K562 (cell line): ENCODE measurements around the gene EIF4G1. TPM values are rescaled to one million over a fixed set of nuclear protein-coding genes. Genes with fewer than 3 reads are reported as not detected.

Experiments used
- CREM ChIP-seq: IDR thresholded peaks from 2 replicates; pipeline ENCODE4 v1.6.1; 2014; ENCODE audit warnings: antibody characterized with exemption, low read depth
- CTCF ChIP-seq, 3 experiments: IDR thresholded peaks in 2 of 3; conservative IDR thresholded peaks in 1 of 3; 2 replicates each; pipeline ENCODE4 v1.5.1; 2011 to 2012; ENCODE audit warnings: low read length in 3 of 3, mild to moderate bottlenecking in 3 of 3, control low read depth in 2 of 3, improper control_type of control experiment in 1 of 3, inconsistent platforms in 1 of 3, low read depth in 1 of 3, mixed read lengths in 1 of 3, moderate library complexity in 1 of 3; ENCODE audit not compliant: insufficient read depth in 2 of 3
- HDAC3 ChIP-seq: fragments of 450-650 bp; IDR thresholded peaks from 2 replicates; pipeline ENCODE4 v1.6.1; 2018; ENCODE audit warnings: borderline replicate concordance, mild to moderate bottlenecking, moderate library complexity; ENCODE audit not compliant: partially characterized antibody
- NELFE ChIP-seq: IDR thresholded peaks from 2 replicates; pipeline ENCODE4 v1.6.1; 2011; ENCODE audit warnings: mild to moderate bottlenecking; ENCODE audit not compliant: insufficient read depth, insufficient read length
- NFIX ChIP-seq: fragments of 250-450 bp; sonication (Bioruptor Pico); IDR thresholded peaks from 2 replicates; pipeline ENCODE4 v1.4.0; 2020; ENCODE audit warnings: low read depth, mild to moderate bottlenecking, moderate library complexity
- PBX2 ChIP-seq, 2 experiments: IDR thresholded peaks in 1 of 2; conservative IDR thresholded peaks in 1 of 2; 2 replicates each; pipeline ENCODE4 v1.6.1; 2016; ENCODE audit warnings: low read depth in 2 of 2, mild to moderate bottlenecking in 1 of 2, missing compliant biosample characterization in 1 of 2, missing genetic modification characterization in 1 of 2, moderate library complexity in 1 of 2
- SIN3A ChIP-seq, 2 experiments: fragments of 150-350 bp in 1 of 2; IDR thresholded peaks; 2 replicates each; pipeline ENCODE4 v1.6.1; 2011 to 2016; ENCODE audit warnings: borderline replicate concordance in 2 of 2, low read depth in 2 of 2, low read length in 2 of 2, mild to moderate bottlenecking in 2 of 2, moderate library complexity in 2 of 2; ENCODE audit not compliant: control insufficient read depth in 1 of 2
- SMAD4 ChIP-seq: fragments of 250-450 bp; sonication (Bioruptor Pico); conservative IDR thresholded peaks from 2 replicates; pipeline ENCODE4 v1.8.0; 2021; ENCODE audit warnings: inconsistent platforms, mild to moderate bottlenecking, moderate library complexity
- SMC3 ChIP-seq: conservative IDR thresholded peaks from 2 replicates; pipeline ENCODE4 v1.6.1; 2011; ENCODE audit warnings: low read depth, low read length, improper control_type of control experiment; ENCODE audit not compliant: insufficient read depth
- STAG1 ChIP-seq: sonication (generic); formaldehyde crosslinking; IDR thresholded peaks from 2 replicates; pipeline ENCODE4 v1.5.0; 2020; ENCODE audit warnings: missing genetic modification reagents, borderline replicate concordance
- ZNF184 ChIP-seq: sonication (generic); formaldehyde crosslinking; IDR thresholded peaks from 2 replicates; pipeline ENCODE4 v1.5.0; 2020; ENCODE audit warnings: missing genetic modification reagents
- polyA plus RNA-seq, 8 experiments: library from polyadenylated mRNA; depleted of rRNA in 4 of 8; stranded (reverse) in 5 of 8; unstranded in 3 of 8; fragments of >200 nt; fragmentation: Nextera tagmentation in 2 of 8; fragmentation: Illumina TruSeq in 1 of 8; extraction: Ambion mirVana in 2 of 8; extraction: Trizol in 1 of 8; gene quantifications; 2 replicates each; pipeline versions ENCODE4 v1.2.1 to v1.2.3, GENCODE V29; 2011 to 2014; ENCODE audit warnings: inconsistent platforms in 1 of 8, missing spikeins in 1 of 8
- total RNA-seq, 7 experiments: library from RNA; depleted of rRNA in 6 of 7; stranded (reverse); fragments of >200 nt in 6 of 7; fragmentation: Illumina TruSeq in 2 of 7; extraction: Trizol in 2 of 7; gene quantifications; 2 replicates each; pipeline versions ENCODE4 v1.2.1 to v1.2.3, GENCODE V29; 2011 to 2021; ENCODE audit warnings: low replicate concordance in 1 of 7
- TF ChIP-seq, protein P1 (sequence below): fragments of 450-650 bp; IDR thresholded peaks from 2 replicates; pipeline ENCODE4 v1.6.1; 2017; ENCODE audit warnings: antibody characterized with exemption, mild to moderate bottlenecking
- TF ChIP-seq, protein P2 (sequence below): sonication (generic); formaldehyde crosslinking; IDR thresholded peaks from 2 replicates; pipeline ENCODE4 v1.8.0; 2022; ENCODE audit warnings: missing genetic modification reagents, mild to moderate bottlenecking, moderate library complexity, borderline replicate concordance

Gene EIF4G1
- total and polyA plus RNA-seq, 9 of the 15 experiments (the other 6 are each of a cell fraction or from before 2014, with no cell fraction given), result 4.6 to 505 (median 155) TPM

- TF ChIP-seq PBX2 (CRISPR knock-in tag; IDR thresholded peaks at IDR 0.05; ENCODE audit: low read depth) (peak; percentile 72), PBX2 (tag; conservative IDR thresholded peaks at IDR 0.05; ENCODE audit: low read depth) (peak; percentile 93), STAG1 (no peak), NFIX (CRISPR knock-in tag) (no peak), HDAC3 (no peak), SMAD4 (CRISPR knock-in tag) (0 out of 2 replicates have a peak, but pooled peaks have one; percentile 27), NELFE (no peak), CREM (peak; percentile 34; the same call in 1 of the 2 replicates), CTCF (IDR thresholded peaks at IDR 0.05 in 2 of 3, conservative IDR thresholded peaks at IDR 0.05 in 1 of 3; ENCODE audit: insufficient read depth in 2 of 3, low read depth in 1 of 3, low read length in 3 of 3) (peak; percentile 62 to 81 (median 77)), SIN3A (IDR thresholded peaks at IDR 0.05; ENCODE audit: borderline replicate concordance in 2 of 2, control insufficient read depth in 1 of 2, low read depth in 2 of 2, low read length in 2 of 2) (peak in 1 of 2 experiments; percentile 87; a peak in 2 of 4 replicates), SMC3 (peak; percentile 54; the same call in 1 of the 2 replicates), ZNF184 (no peak)
- TF ChIP-seq, protein P1, sequence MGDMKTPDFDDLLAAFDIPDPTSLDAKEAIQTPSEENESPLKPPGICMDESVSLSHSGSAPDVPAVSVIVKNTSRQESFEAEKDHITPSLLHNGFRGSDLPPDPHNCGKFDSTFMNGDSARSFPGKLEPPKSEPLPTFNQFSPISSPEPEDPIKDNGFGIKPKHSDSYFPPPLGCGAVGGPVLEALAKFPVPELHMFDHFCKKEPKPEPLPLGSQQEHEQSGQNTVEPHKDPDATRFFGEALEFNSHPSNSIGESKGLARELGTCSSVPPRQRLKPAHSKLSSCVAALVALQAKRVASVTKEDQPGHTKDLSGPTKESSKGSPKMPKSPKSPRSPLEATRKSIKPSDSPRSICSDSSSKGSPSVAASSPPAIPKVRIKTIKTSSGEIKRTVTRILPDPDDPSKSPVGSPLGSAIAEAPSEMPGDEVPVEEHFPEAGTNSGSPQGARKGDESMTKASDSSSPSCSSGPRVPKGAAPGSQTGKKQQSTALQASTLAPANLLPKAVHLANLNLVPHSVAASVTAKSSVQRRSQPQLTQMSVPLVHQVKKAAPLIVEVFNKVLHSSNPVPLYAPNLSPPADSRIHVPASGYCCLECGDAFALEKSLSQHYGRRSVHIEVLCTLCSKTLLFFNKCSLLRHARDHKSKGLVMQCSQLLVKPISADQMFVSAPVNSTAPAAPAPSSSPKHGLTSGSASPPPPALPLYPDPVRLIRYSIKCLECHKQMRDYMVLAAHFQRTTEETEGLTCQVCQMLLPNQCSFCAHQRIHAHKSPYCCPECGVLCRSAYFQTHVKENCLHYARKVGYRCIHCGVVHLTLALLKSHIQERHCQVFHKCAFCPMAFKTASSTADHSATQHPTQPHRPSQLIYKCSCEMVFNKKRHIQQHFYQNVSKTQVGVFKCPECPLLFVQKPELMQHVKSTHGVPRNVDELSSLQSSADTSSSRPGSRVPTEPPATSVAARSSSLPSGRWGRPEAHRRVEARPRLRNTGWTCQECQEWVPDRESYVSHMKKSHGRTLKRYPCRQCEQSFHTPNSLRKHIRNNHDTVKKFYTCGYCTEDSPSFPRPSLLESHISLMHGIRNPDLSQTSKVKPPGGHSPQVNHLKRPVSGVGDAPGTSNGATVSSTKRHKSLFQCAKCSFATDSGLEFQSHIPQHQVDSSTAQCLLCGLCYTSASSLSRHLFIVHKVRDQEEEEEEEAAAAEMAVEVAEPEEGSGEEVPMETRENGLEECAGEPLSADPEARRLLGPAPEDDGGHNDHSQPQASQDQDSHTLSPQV, result peak; percentile 74; the same call in 1 of the 2 replicates
- TF ChIP-seq, protein P2, sequence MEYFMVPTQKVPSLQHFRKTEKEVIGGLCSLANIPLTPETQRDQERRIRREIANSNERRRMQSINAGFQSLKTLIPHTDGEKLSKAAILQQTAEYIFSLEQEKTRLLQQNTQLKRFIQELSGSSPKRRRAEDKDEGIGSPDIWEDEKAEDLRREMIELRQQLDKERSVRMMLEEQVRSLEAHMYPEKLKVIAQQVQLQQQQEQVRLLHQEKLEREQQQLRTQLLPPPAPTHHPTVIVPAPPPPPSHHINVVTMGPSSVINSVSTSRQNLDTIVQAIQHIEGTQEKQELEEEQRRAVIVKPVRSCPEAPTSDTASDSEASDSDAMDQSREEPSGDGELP, result peak; percentile 99
Observed at GRCh38 chr3:184345317-184346144, 31.1 kb downstream of the EIF4G1 start (continued).
